ENCODE data around the gene FAR2. TPM values are rescaled to one million over a fixed set of nuclear protein-coding genes. Genes with fewer than 3 reads are reported as not detected.

Gene FAR2
- total and polyA plus RNA-seq, 4 donors = 7.1 to 14.4 (median 11.2) TPM

- Histone ChIP-seq H3K27me3 (ENCODE audit: control insufficient read depth in 3 of 3, insufficient read depth in 3 of 3, low read length in 2 of 3) (peaks cover 0 to 14% (median 13%) of the 10 kb centered on the region in 3 donors), H3K36me3 (ENCODE audit: control insufficient read depth in 4 of 4, insufficient read depth in 4 of 4, low read length in 4 of 4) (no peaks in the 10 kb centered on the region), H3K9ac (ENCODE audit: insufficient read depth in 1 of 2, low read length in 2 of 2) (no peak overlapping the region), H3K27ac (ENCODE audit: low read depth in 1 of 2, low read length in 1 of 2) (no peak overlapping the region), H3K9me3 (ENCODE audit: control insufficient read depth in 4 of 4, insufficient read depth in 3 of 4, low read length in 3 of 4) (no peaks in the 10 kb centered on the region), H3K4me1 (ENCODE audit: control insufficient read depth in 5 of 5, insufficient read depth in 5 of 5, low read length in 5 of 5) (peaks cover 0 to 6% (median 0%) of the 10 kb centered on the region in 5 donors), H3K4me3 (no peak overlapping the region)
- ATAC-seq (ENCODE audit: insufficient read depth, low FRiP score) = no peak
- no peak for DNase-seq
- 33 to 53% methylated on average over 4 of the region's 4 CpGs for WGBS, 2 donors
- TF ChIP-seq CTCF (IDR thresholded peaks at IDR 0.05; ENCODE audit: control extremely low read depth, extremely low read depth) = no peak
Measured at GRCh38 chr12:29152981-29153630, 4.0 kb downstream of the FAR2 start.

- WGBS, 2 donors = 56 to 76% methylated on average over 1 of the region's 1 CpG
- H3K9me3 ChIP-seq (ENCODE audit: control insufficient read depth in 4 of 4, insufficient read depth in 3 of 4, low read length in 3 of 4) = no peaks in the 10 kb centered on the region
- H3K9ac ChIP-seq (ENCODE audit: insufficient read depth in 1 of 2, low read length in 2 of 2) = no peak overlapping the region
- TF ChIP-seq CTCF (IDR thresholded peaks at IDR 0.05; ENCODE audit: control extremely low read depth, extremely low read depth) = no peak
- DNase-seq (no peak), ATAC-seq (ENCODE audit: insufficient read depth, low FRiP score) (no peak)
- no peaks in the 10 kb centered on the region for H3K36me3 ChIP-seq (ENCODE audit: control insufficient read depth in 4 of 4, insufficient read depth in 4 of 4, low read length in 4 of 4)
- H3K27ac ChIP-seq (ENCODE audit: low read depth in 1 of 2, low read length in 1 of 2) = no peak overlapping the region
- H3K27me3 ChIP-seq (ENCODE audit: control insufficient read depth in 3 of 3, insufficient read depth in 3 of 3, low read length in 2 of 3) = peaks cover 0 to 9% (median 7%) of the 10 kb centered on the region in 3 donors
- no peak overlapping the region for H3K4me3 ChIP-seq
- peaks cover 0 to 2% (median 0%) of the 10 kb centered on the region in 5 donors for H3K4me1 ChIP-seq (ENCODE audit: control insufficient read depth in 5 of 5, insufficient read depth in 5 of 5, low read length in 5 of 5)
Measured at GRCh38 chr12:29155079-29155478, 6.0 kb downstream of the FAR2 start.

- no peak overlapping the region for H3K9ac ChIP-seq (ENCODE audit: insufficient read depth in 1 of 2, low read length in 2 of 2)
- H3K27ac ChIP-seq (ENCODE audit: low read depth in 1 of 2, low read length in 1 of 2) = no peak overlapping the region
- H3K27me3 ChIP-seq (ENCODE audit: control insufficient read depth in 3 of 3, insufficient read depth in 3 of 3, low read length in 2 of 3) = no peaks in the 10 kb centered on the region
- no peak for TF ChIP-seq CTCF (IDR thresholded peaks at IDR 0.05; ENCODE audit: control extremely low read depth, extremely low read depth)
- DNase-seq (no peak), ATAC-seq (ENCODE audit: insufficient read depth, low FRiP score) (no peak)
- no peaks in the 10 kb centered on the region for H3K9me3 ChIP-seq (ENCODE audit: control insufficient read depth in 4 of 4, insufficient read depth in 3 of 4, low read length in 3 of 4)
- no peak overlapping the region for H3K4me3 ChIP-seq
- 57 to 64% methylated on average over 1 of the region's 1 CpG for WGBS, 2 donors
- peaks cover 0 to 2% (median 0%) of the 10 kb centered on the region in 5 donors for H3K4me1 ChIP-seq (ENCODE audit: control insufficient read depth in 5 of 5, insufficient read depth in 5 of 5, low read length in 5 of 5)
- H3K36me3 ChIP-seq (ENCODE audit: control insufficient read depth in 4 of 4, insufficient read depth in 4 of 4, low read length in 4 of 4) = no peaks in the 10 kb centered on the region
Measured at GRCh38 chr12:29157486-29157946, 8.4 kb downstream of the FAR2 start.

Measured in lung (tissue), 12 donors.